Endothelial cell (in vitro differentiated cells): ENCODE measurements around the gene SVEP1. TPM values are rescaled to one million over a fixed set of nuclear protein-coding genes. Genes with fewer than 3 reads are reported as not detected.
"Not testable (repeated sequence)": the region's sequence is repeated elsewhere in the genome, so short reads cannot be mapped to it uniquely, and the experiment has no call there.

Experiments
- DNase-seq: peaks from one replicate; pipeline ENCODE4 v3.0.0; 2021; ENCODE audit warnings: low spot score
- H3K27ac Mint-ChIP-seq: one replicate; pipeline ENCODE4 v1.8.0; 2021; ENCODE audit warnings: mixed read lengths, inconsistent platforms; ENCODE audit not compliant: unreplicated experiment
- H3K27me3 Mint-ChIP-seq: one replicate; pipeline ENCODE4 v1.8.0; 2021; ENCODE audit warnings: mild to moderate bottlenecking, moderate library complexity, mixed read lengths, inconsistent platforms; ENCODE audit not compliant: unreplicated experiment
- H3K36me3 Mint-ChIP-seq: one replicate; pipeline ENCODE4 v1.8.0; 2021; ENCODE audit warnings: mild to moderate bottlenecking, low read depth, mixed read lengths, inconsistent platforms; ENCODE audit not compliant: unreplicated experiment
- H3K4me1 Mint-ChIP-seq: one replicate; pipeline ENCODE4 v1.8.0; 2021; ENCODE audit warnings: mild to moderate bottlenecking, mixed read lengths, inconsistent platforms; ENCODE audit not compliant: unreplicated experiment
- H3K4me3 Mint-ChIP-seq: one replicate; pipeline ENCODE4 v1.8.0; 2021; ENCODE audit warnings: mild to moderate bottlenecking, mixed read lengths, inconsistent platforms; ENCODE audit not compliant: unreplicated experiment
- H3K9me3 Mint-ChIP-seq: one replicate; pipeline ENCODE4 v1.8.0; 2021; ENCODE audit warnings: mixed read lengths, inconsistent platforms; ENCODE audit not compliant: unreplicated experiment
- CTCF ChIP-seq: fragments of 200-600 bp; sonication (generic); IDR thresholded peaks from one replicate; pipeline ENCODE4 v1.5.0; 2021; ENCODE audit warnings: antibody characterized with exemption; ENCODE audit not compliant: unreplicated experiment
- total RNA-seq: library from RNA; stranded (reverse); fragmentation: NEBNext Ultra II Directional; extraction: Animal tissue kit (Norgen Biotek cat#: 25700); gene quantifications from one replicate; pipeline ENCODE4 v1.2.1, GENCODE V29; 2021; ENCODE audit not compliant: unreplicated experiment

Gene SVEP1
- total RNA-seq, 1 donor from 2014 or later = 0.08 TPM

- Mint-ChIP-seq H3K27me3 (no peaks in the 10 kb centered on the region), H3K4me3 (no peak overlapping the region), H3K4me1 (no peaks in the 10 kb centered on the region), H3K27ac (no peak overlapping the region), H3K36me3 (no peaks in the 10 kb centered on the region), H3K9me3 (no peaks in the 10 kb centered on the region)
- DNase-seq = no peak
- TF ChIP-seq CTCF = no peak
These were observed 170.9 kb downstream of the SVEP1 start for GRCh38 chr9:110408598-110408997.

GRCh38 chr9:110405858-110406443 is 173.6 kb downstream of the SVEP1 start:
- no peak overlapping the region for H3K27ac Mint-ChIP-seq
- H3K4me1 Mint-ChIP-seq = no peaks in the 10 kb centered on the region
- no peak for TF ChIP-seq CTCF
- no peaks in the 10 kb centered on the region for H3K9me3 Mint-ChIP-seq
- H3K36me3 Mint-ChIP-seq = no peaks in the 10 kb centered on the region
- H3K27me3 Mint-ChIP-seq = no peaks in the 10 kb centered on the region
- H3K4me3 Mint-ChIP-seq = no peak overlapping the region
- no peak for DNase-seq

GRCh38 chr9:110404473-110404872 is 175.1 kb downstream of the SVEP1 start:
- Mint-ChIP-seq H3K27me3 (no peaks in the 10 kb centered on the region), H3K4me3 (no peak overlapping the region), H3K27ac (no peak overlapping the region), H3K4me1 (no peaks in the 10 kb centered on the region), H3K36me3 (no peaks in the 10 kb centered on the region), H3K9me3 (no peaks in the 10 kb centered on the region)
- DNase-seq = no peak
- TF ChIP-seq CTCF = no peak

GRCh38 chr9:110399983-110400382 is 179.6 kb downstream of the SVEP1 start:
- TF ChIP-seq CTCF = no peak
- no peaks in the 10 kb centered on the region for H3K36me3 Mint-ChIP-seq
- no peak overlapping the region for H3K4me3 Mint-ChIP-seq
- H3K9me3 Mint-ChIP-seq = no peaks in the 10 kb centered on the region
- no peaks in the 10 kb centered on the region for H3K27me3 Mint-ChIP-seq
- H3K27ac Mint-ChIP-seq = no peak overlapping the region
- no peaks in the 10 kb centered on the region for H3K4me1 Mint-ChIP-seq
- no peak for DNase-seq

GRCh38 chr9:110398992-110399391 is 180.5 kb downstream of the SVEP1 start:
- H3K4me3 Mint-ChIP-seq, H3K27ac Mint-ChIP-seq, H3K36me3 Mint-ChIP-seq, H3K9me3 Mint-ChIP-seq, DNase-seq, H3K27me3 Mint-ChIP-seq, H3K4me1 Mint-ChIP-seq: not testable (repeated sequence)
